ENCODE results near the gene LMBR1. TPM values are rescaled to one million over a fixed set of nuclear protein-coding genes. Genes with fewer than 3 reads are reported as not detected.

Gene LMBR1
- polyA plus RNA-seq, 1 donor from 2014 or later = 68.9 TPM

GRCh38 chr7:156823435-156823834 lies 69.5 kb downstream of the LMBR1 start:
- H3F3A ChIP-seq (ENCODE audit: insufficient read depth, low read length, poor library complexity, severe bottlenecking) = no peaks in the 10 kb centered on the region
- H3K27ac ChIP-seq (ENCODE audit: low read length) = no peak overlapping the region
- H3K9me2 ChIP-seq (ENCODE audit: insufficient read depth, low read length) = no peaks in the 10 kb centered on the region
- H3K9ac ChIP-seq (ENCODE audit: low read length) = no peak overlapping the region
- H2AFZ ChIP-seq (ENCODE audit: low read depth, low read length) = no peak overlapping the region
- no peaks in the 10 kb centered on the region for H3K79me2 ChIP-seq (replicated peaks; ENCODE audit: insufficient read depth, low read length)
- no peaks in the 10 kb centered on the region for H3K36me3 ChIP-seq (ENCODE audit: insufficient read depth, low read length)
- TF ChIP-seq POLR2AphosphoS5 (IDR thresholded peaks at IDR 0.05) (no peak), EZH2 (IDR thresholded peaks at IDR 0.05; ENCODE audit: borderline replicate concordance, insufficient read depth, low read length, poor library complexity, severe bottlenecking) (no peak), SMC3 (conservative IDR thresholded peaks at IDR 0.05; ENCODE audit: poor library complexity) (no peak), TAF1 (IDR thresholded peaks at IDR 0.05; ENCODE audit: low read depth) (no peak), MXI1 (conservative IDR thresholded peaks at IDR 0.05; ENCODE audit: poor library complexity, severe bottlenecking) (no peak), REST (IDR thresholded peaks at IDR 0.05; ENCODE audit: borderline replicate concordance) (no peak), EP300 (conservative IDR thresholded peaks at IDR 0.05; ENCODE audit: poor library complexity, severe bottlenecking) (no peak), RAD21 (conservative IDR thresholded peaks at IDR 0.05) (no peak)
- TF ChIP-seq, protein P1, sequence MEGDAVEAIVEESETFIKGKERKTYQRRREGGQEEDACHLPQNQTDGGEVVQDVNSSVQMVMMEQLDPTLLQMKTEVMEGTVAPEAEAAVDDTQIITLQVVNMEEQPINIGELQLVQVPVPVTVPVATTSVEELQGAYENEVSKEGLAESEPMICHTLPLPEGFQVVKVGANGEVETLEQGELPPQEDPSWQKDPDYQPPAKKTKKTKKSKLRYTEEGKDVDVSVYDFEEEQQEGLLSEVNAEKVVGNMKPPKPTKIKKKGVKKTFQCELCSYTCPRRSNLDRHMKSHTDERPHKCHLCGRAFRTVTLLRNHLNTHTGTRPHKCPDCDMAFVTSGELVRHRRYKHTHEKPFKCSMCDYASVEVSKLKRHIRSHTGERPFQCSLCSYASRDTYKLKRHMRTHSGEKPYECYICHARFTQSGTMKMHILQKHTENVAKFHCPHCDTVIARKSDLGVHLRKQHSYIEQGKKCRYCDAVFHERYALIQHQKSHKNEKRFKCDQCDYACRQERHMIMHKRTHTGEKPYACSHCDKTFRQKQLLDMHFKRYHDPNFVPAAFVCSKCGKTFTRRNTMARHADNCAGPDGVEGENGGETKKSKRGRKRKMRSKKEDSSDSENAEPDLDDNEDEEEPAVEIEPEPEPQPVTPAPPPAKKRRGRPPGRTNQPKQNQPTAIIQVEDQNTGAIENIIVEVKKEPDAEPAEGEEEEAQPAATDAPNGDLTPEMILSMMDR (IDR thresholded peaks at IDR 0.05; ENCODE audit: poor library complexity, severe bottlenecking) = no peak
- no peak overlapping the region for H3K4me3 ChIP-seq (ENCODE audit: low read length)
- H3K9me3 ChIP-seq (ENCODE audit: low read length) = no peaks in the 10 kb centered on the region
- no peaks in the 10 kb centered on the region for H4K20me1 ChIP-seq (ENCODE audit: insufficient read depth)
- H3K27me3 ChIP-seq (ENCODE audit: insufficient read depth, low read depth, low read length) = no peaks in the 10 kb centered on the region
- H3K4me2 ChIP-seq (ENCODE audit: low read length) = no peak overlapping the region

GRCh38 chr7:156820445-156821063 lies 72.4 kb downstream of the LMBR1 start:
- Histone ChIP-seq H3K9me3 (ENCODE audit: low read length) (no peaks in the 10 kb centered on the region), H2AFZ (ENCODE audit: low read depth, low read length) (no peak overlapping the region), H3K9ac (ENCODE audit: low read length) (no peak overlapping the region), H3K9me2 (ENCODE audit: insufficient read depth, low read length) (no peaks in the 10 kb centered on the region), H3K79me2 (replicated peaks; ENCODE audit: insufficient read depth, low read length) (no peaks in the 10 kb centered on the region), H3K27ac (ENCODE audit: low read length) (no peak overlapping the region), H3F3A (ENCODE audit: insufficient read depth, low read length, poor library complexity, severe bottlenecking) (no peaks in the 10 kb centered on the region), H3K36me3 (ENCODE audit: insufficient read depth, low read length) (no peaks in the 10 kb centered on the region), H3K4me3 (ENCODE audit: low read length) (no peak overlapping the region), H4K20me1 (ENCODE audit: insufficient read depth) (no peaks in the 10 kb centered on the region), H3K27me3 (ENCODE audit: insufficient read depth, low read depth, low read length) (no peaks in the 10 kb centered on the region), H3K4me2 (ENCODE audit: low read length) (no peak overlapping the region)
- TF ChIP-seq RAD21 (conservative IDR thresholded peaks at IDR 0.05) (no peak), POLR2AphosphoS5 (IDR thresholded peaks at IDR 0.05) (no peak), EP300 (conservative IDR thresholded peaks at IDR 0.05; ENCODE audit: poor library complexity, severe bottlenecking) (no peak), MXI1 (conservative IDR thresholded peaks at IDR 0.05; ENCODE audit: poor library complexity, severe bottlenecking) (no peak), REST (IDR thresholded peaks at IDR 0.05; ENCODE audit: borderline replicate concordance) (no peak), EZH2 (IDR thresholded peaks at IDR 0.05; ENCODE audit: borderline replicate concordance, insufficient read depth, low read length, poor library complexity, severe bottlenecking) (no peak), TAF1 (IDR thresholded peaks at IDR 0.05; ENCODE audit: low read depth) (no peak), SMC3 (conservative IDR thresholded peaks at IDR 0.05; ENCODE audit: poor library complexity) (no peak)
- TF ChIP-seq, protein P1 (IDR thresholded peaks at IDR 0.05; ENCODE audit: poor library complexity, severe bottlenecking) = no peak
